ENCODE measurements around the gene ACADL.

The ACADL gene

GRCh38 chr2:210203558-210203957 lies 21.7 kb downstream of the ACADL start:
- H3K4me3 ChIP-seq (ENCODE audit: low read depth, low read length), result no peak overlapping the region
- DNase-seq (ENCODE audit: low read depth), result no peak
- no peak for TF ChIP-seq CTCF (IDR thresholded peaks at IDR 0.05; ENCODE audit: low read depth, low read length, missing control alignments)

GRCh38 chr2:210203147-210203546 lies 22.1 kb downstream of the ACADL start:
- no peak overlapping the region for H3K4me3 ChIP-seq (ENCODE audit: low read depth, low read length)
- TF ChIP-seq CTCF (IDR thresholded peaks at IDR 0.05; ENCODE audit: low read depth, low read length, missing control alignments), result no peak
- no peak for DNase-seq (ENCODE audit: low read depth)

GRCh38 chr2:210199854-210200253 lies 25.4 kb downstream of the ACADL start:
- H3K4me3 ChIP-seq (ENCODE audit: low read depth, low read length), result no peak overlapping the region
- no peak for TF ChIP-seq CTCF (IDR thresholded peaks at IDR 0.05; ENCODE audit: low read depth, low read length, missing control alignments)
- DNase-seq (ENCODE audit: low read depth), result no peak

GRCh38 chr2:210199186-210199765 lies 26.0 kb downstream of the ACADL start:
- no peak overlapping the region for H3K4me3 ChIP-seq (ENCODE audit: low read depth, low read length)
- TF ChIP-seq CTCF (IDR thresholded peaks at IDR 0.05; ENCODE audit: low read depth, low read length, missing control alignments), result peak; percentile 37
- DNase-seq (ENCODE audit: low read depth), result no peak

GRCh38 chr2:210198326-210198725 lies 26.9 kb downstream of the ACADL start:
- DNase-seq (ENCODE audit: low read depth), result no peak
- H3K4me3 ChIP-seq (ENCODE audit: low read depth, low read length), result no peak overlapping the region
- no peak for TF ChIP-seq CTCF (IDR thresholded peaks at IDR 0.05; ENCODE audit: low read depth, low read length, missing control alignments)

- no peak for DNase-seq (ENCODE audit: low read depth)
- H3K4me3 ChIP-seq (ENCODE audit: low read depth, low read length), result no peak overlapping the region
- no peak for TF ChIP-seq CTCF (IDR thresholded peaks at IDR 0.05; ENCODE audit: low read depth, low read length, missing control alignments)
Observed at GRCh38 chr2:210197720-210198119, 27.5 kb downstream of the ACADL start.

- peak; percentile 51 for TF ChIP-seq CTCF (IDR thresholded peaks at IDR 0.05; ENCODE audit: low read depth, low read length, missing control alignments)
- no peak overlapping the region for H3K4me3 ChIP-seq (ENCODE audit: low read depth, low read length)
- DNase-seq (ENCODE audit: low read depth), result no peak
Observed at GRCh38 chr2:210195101-210195852, 30.0 kb downstream of the ACADL start.

All from GM12864 (cell line).